Effector memory CD8-positive, alpha-beta T cell (primary cell): ENCODE measurements around the gene CORO6.
A peak's percentile ranks its signal among the peaks of the same experiment; 100 is the strongest.

Experiments
- ATAC-seq: fragments of 150-1000 bp; cut with Tn5 transposase; replicated peaks from 2 replicates; pipeline ENCODE4 v1.10.0; 2021; ENCODE audit warnings: mild to moderate bottlenecking, moderate library complexity
- DNase-seq, 3 experiments: peaks; one replicate each; pipeline ENCODE4 v3.0.0; 2021
- H3K27ac Mint-ChIP-seq, 2 donors: one replicate each; pipeline ENCODE4 v1.8.0; 2022; ENCODE audit warnings: mild to moderate bottlenecking in 2 of 2, mixed read lengths in 2 of 2, moderate library complexity in 2 of 2
- H3K27me3 Mint-ChIP-seq, 2 donors: one replicate each; pipeline ENCODE4 v1.8.0; 2022; ENCODE audit warnings: mixed read lengths in 2 of 2
- H3K36me3 Mint-ChIP-seq: one replicate; pipeline ENCODE4 v1.8.0; 2022; ENCODE audit warnings: mild to moderate bottlenecking, moderate library complexity, mixed read lengths; ENCODE audit not compliant: insufficient read depth
- H3K4me1 Mint-ChIP-seq, 2 donors: one replicate each; pipeline ENCODE4 v1.8.0; 2022; ENCODE audit warnings: low read depth in 2 of 2, mixed read lengths in 2 of 2
- H3K4me3 Mint-ChIP-seq, 2 donors: one replicate each; pipeline ENCODE4 v1.8.0; 2022; ENCODE audit warnings: mild to moderate bottlenecking in 2 of 2, mixed read lengths in 2 of 2, moderate library complexity in 2 of 2
- H3K9me3 Mint-ChIP-seq, 2 donors: one replicate each; pipeline ENCODE4 v1.8.0; 2022; ENCODE audit warnings: mixed read lengths in 2 of 2

CORO6 gene

GRCh38 chr17:29625037-29625750 lies 2.5 kb upstream of the CORO6 start:
- peaks cover 20% of the 10 kb centered on the region for H3K36me3 Mint-ChIP-seq
- H3K4me3 Mint-ChIP-seq = no peak overlapping the region
- ATAC-seq = no peak
- peaks cover 22 to 24% of the 10 kb centered on the region in 2 donors for H3K4me1 Mint-ChIP-seq
- no peaks in the 10 kb centered on the region for H3K27me3 Mint-ChIP-seq
- no peaks in the 10 kb centered on the region for H3K9me3 Mint-ChIP-seq
- DNase-seq = no peak
- H3K27ac Mint-ChIP-seq = peak overlapping the region in 1 of 2 donors; percentile 59

GRCh38 chr17:29624586-29624985 lies 1.9 kb upstream of the CORO6 start:
- no peak overlapping the region for H3K27ac Mint-ChIP-seq
- no peak for DNase-seq
- ATAC-seq = no peak
- H3K36me3 Mint-ChIP-seq = peaks cover 16% of the 10 kb centered on the region
- H3K4me3 Mint-ChIP-seq = no peak overlapping the region
- peaks cover 22 to 24% of the 10 kb centered on the region in 2 donors for H3K4me1 Mint-ChIP-seq
- H3K9me3 Mint-ChIP-seq = no peaks in the 10 kb centered on the region
- no peaks in the 10 kb centered on the region for H3K27me3 Mint-ChIP-seq

- Mint-ChIP-seq H3K36me3 (peaks cover 10% of the 10 kb centered on the region), H3K27ac (peak overlapping the region; percentile 38 to 62), H3K27me3 (no peaks in the 10 kb centered on the region), H3K4me3 (peak overlapping the region; percentile 75 to 77), H3K4me1 (peaks cover 18 to 20% of the 10 kb centered on the region in 2 donors), H3K9me3 (no peaks in the 10 kb centered on the region)
- ATAC-seq (no peak), DNase-seq (no peak)
These were observed 553 bp upstream of the CORO6 start for GRCh38 chr17:29623283-29623647.

- ATAC-seq (no peak), DNase-seq (no peak)
- peak overlapping the region; percentile 75 to 77 for H3K4me3 Mint-ChIP-seq
- no peaks in the 10 kb centered on the region for H3K27me3 Mint-ChIP-seq
- H3K4me1 Mint-ChIP-seq = peaks cover 26 to 29% of the 10 kb centered on the region in 2 donors
- H3K27ac Mint-ChIP-seq = peak overlapping the region in 1 of 2 donors; percentile 29
- peaks cover 8% of the 10 kb centered on the region for H3K36me3 Mint-ChIP-seq
- H3K9me3 Mint-ChIP-seq = no peaks in the 10 kb centered on the region
These were observed 939 bp downstream of the CORO6 start for GRCh38 chr17:29621751-29622194.

- H3K27ac Mint-ChIP-seq = no peak overlapping the region
- no peaks in the 10 kb centered on the region for H3K9me3 Mint-ChIP-seq
- peak overlapping the region in 1 of 2 donors; percentile 5 for H3K4me3 Mint-ChIP-seq
- ATAC-seq (no peak), DNase-seq (no peak)
- H3K27me3 Mint-ChIP-seq = no peaks in the 10 kb centered on the region
- H3K4me1 Mint-ChIP-seq = peaks cover 32 to 36% of the 10 kb centered on the region in 2 donors
- peaks cover 4% of the 10 kb centered on the region for H3K36me3 Mint-ChIP-seq
These were observed 1.8 kb downstream of the CORO6 start for GRCh38 chr17:29620779-29621500.

- peaks cover 4% of the 10 kb centered on the region for H3K36me3 Mint-ChIP-seq
- H3K27ac Mint-ChIP-seq = no peak overlapping the region
These were observed 2.4 kb downstream of the CORO6 start for GRCh38 chr17:29620271-29620670.

GRCh38 chr17:29619251-29619650 lies 3.5 kb downstream of the CORO6 start:
- DNase-seq (no peak), ATAC-seq (no peak)
- Mint-ChIP-seq H3K4me3 (no peak overlapping the region), H3K27ac (no peak overlapping the region), H3K9me3 (no peaks in the 10 kb centered on the region), H3K4me1 (peaks cover 45% of the 10 kb centered on the region in 2 donors), H3K27me3 (no peaks in the 10 kb centered on the region), H3K36me3 (peaks cover 6% of the 10 kb centered on the region)

More at GRCh38 chr17:29620271-29620670, 2.4 kb downstream of the CORO6 start:
- no peak for DNase-seq
- H3K9me3 Mint-ChIP-seq = no peaks in the 10 kb centered on the region
- no peak for ATAC-seq
- peaks cover 34 to 40% of the 10 kb centered on the region in 2 donors for H3K4me1 Mint-ChIP-seq
- no peaks in the 10 kb centered on the region for H3K27me3 Mint-ChIP-seq
- H3K4me3 Mint-ChIP-seq = no peak overlapping the region

- H3K4me1 Mint-ChIP-seq = peaks cover 46 to 51% of the 10 kb centered on the region in 2 donors
These were observed 4.2 kb downstream of the CORO6 start for GRCh38 chr17:29618272-29619065.

GRCh38 chr17:29617481-29618271 lies 5.0 kb downstream of the CORO6 start:
- ATAC-seq (peak; percentile 54), DNase-seq (peak; percentile 88 to 90 (median 89))
- Mint-ChIP-seq H3K36me3 (peaks cover 2% of the 10 kb centered on the region), H3K27ac (peak overlapping the region; percentile 76 to 88), H3K4me3 (peak overlapping the region; percentile 89 to 92), H3K27me3 (no peaks in the 10 kb centered on the region), H3K9me3 (no peaks in the 10 kb centered on the region), H3K4me1 (peaks cover 40 to 45% of the 10 kb centered on the region in 2 donors)

More at GRCh38 chr17:29618272-29619065, 4.2 kb downstream of the CORO6 start:
- peak overlapping the region; percentile 89 to 92 for H3K4me3 Mint-ChIP-seq
- H3K9me3 Mint-ChIP-seq = no peaks in the 10 kb centered on the region
- no peak for DNase-seq
- ATAC-seq = no peak
- H3K27ac Mint-ChIP-seq = peak overlapping the region; percentile 60 to 88
- H3K36me3 Mint-ChIP-seq = peaks cover 6% of the 10 kb centered on the region
- H3K27me3 Mint-ChIP-seq = no peaks in the 10 kb centered on the region

GRCh38 chr17:29617125-29617480 lies 5.6 kb downstream of the CORO6 start:
- Mint-ChIP-seq H3K36me3 (peaks cover 2% of the 10 kb centered on the region), H3K4me1 (peaks cover 38 to 42% of the 10 kb centered on the region in 2 donors), H3K9me3 (no peaks in the 10 kb centered on the region), H3K27me3 (no peaks in the 10 kb centered on the region), H3K4me3 (peak overlapping the region; percentile 89 to 92), H3K27ac (peak overlapping the region; percentile 76 to 88)
- ATAC-seq (peak; percentile 60), DNase-seq (peak; percentile 88 to 91 (median 88))

GRCh38 chr17:29616300-29617048 lies 6.2 kb downstream of the CORO6 start:
- H3K4me3 Mint-ChIP-seq = peak overlapping the region; percentile 89 to 92
- peak overlapping the region; percentile 76 to 88 for H3K27ac Mint-ChIP-seq
- ATAC-seq = no peak
- no peaks in the 10 kb centered on the region for H3K9me3 Mint-ChIP-seq
- peaks cover 35 to 39% of the 10 kb centered on the region in 2 donors for H3K4me1 Mint-ChIP-seq
- DNase-seq = no peak
- H3K27me3 Mint-ChIP-seq = no peaks in the 10 kb centered on the region
- H3K36me3 Mint-ChIP-seq = peaks cover 2% of the 10 kb centered on the region
